ENCODE measurements around the gene LMAN1.

DNA sequence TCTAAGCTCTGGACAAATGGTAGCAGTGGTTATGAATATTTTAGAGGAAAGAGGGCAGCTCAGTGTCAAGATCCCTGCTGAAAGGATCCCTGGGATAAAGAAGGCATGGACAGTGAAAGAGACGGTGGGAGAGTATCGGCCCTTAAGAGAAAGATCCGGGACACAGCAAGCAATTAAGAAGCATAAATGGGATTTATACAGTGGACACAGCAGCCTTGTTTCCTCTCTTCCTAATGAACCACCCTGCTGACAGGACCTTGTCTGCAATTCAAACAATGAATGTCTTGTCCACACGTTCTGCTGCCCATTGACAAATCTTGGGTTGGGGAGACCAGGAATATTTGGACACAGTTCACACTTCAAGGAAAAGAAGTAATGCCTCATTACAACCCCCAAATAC is 57.1 kb downstream of the LMAN1 start:
- TF ChIP-seq HCFC1 (IDR thresholded peaks at IDR 0.05; ENCODE audit: low read length) (no peak), HDAC6 (IDR thresholded peaks at IDR 0.05; ENCODE audit: unreplicated experiment) (no peak), POLR2AphosphoS5 (IDR thresholded peaks at IDR 0.05; ENCODE audit: low read length) (no peak), POLR2A (IDR thresholded peaks at IDR 0.05; ENCODE audit: low read depth, low read length) (no peak), ZZZ3 (IDR thresholded peaks at IDR 0.05; ENCODE audit: control insufficient read depth, insufficient read length, low read depth) (no peak), BHLHE40 (IDR thresholded peaks at IDR 0.05; ENCODE audit: borderline replicate concordance in 1 of 2, low read depth in 2 of 2, low read length in 1 of 2) (no peak), MEF2A (IDR thresholded peaks at IDR 0.05; ENCODE audit: insufficient read depth, low read depth, low read length) (no peak), TARDBP (IDR thresholded peaks at IDR 0.05; ENCODE audit: borderline replicate concordance) (no peak), TCF7 (IDR thresholded peaks at IDR 0.05; ENCODE audit: borderline replicate concordance) (no peak)
- TF ChIP-seq, protein P1, sequence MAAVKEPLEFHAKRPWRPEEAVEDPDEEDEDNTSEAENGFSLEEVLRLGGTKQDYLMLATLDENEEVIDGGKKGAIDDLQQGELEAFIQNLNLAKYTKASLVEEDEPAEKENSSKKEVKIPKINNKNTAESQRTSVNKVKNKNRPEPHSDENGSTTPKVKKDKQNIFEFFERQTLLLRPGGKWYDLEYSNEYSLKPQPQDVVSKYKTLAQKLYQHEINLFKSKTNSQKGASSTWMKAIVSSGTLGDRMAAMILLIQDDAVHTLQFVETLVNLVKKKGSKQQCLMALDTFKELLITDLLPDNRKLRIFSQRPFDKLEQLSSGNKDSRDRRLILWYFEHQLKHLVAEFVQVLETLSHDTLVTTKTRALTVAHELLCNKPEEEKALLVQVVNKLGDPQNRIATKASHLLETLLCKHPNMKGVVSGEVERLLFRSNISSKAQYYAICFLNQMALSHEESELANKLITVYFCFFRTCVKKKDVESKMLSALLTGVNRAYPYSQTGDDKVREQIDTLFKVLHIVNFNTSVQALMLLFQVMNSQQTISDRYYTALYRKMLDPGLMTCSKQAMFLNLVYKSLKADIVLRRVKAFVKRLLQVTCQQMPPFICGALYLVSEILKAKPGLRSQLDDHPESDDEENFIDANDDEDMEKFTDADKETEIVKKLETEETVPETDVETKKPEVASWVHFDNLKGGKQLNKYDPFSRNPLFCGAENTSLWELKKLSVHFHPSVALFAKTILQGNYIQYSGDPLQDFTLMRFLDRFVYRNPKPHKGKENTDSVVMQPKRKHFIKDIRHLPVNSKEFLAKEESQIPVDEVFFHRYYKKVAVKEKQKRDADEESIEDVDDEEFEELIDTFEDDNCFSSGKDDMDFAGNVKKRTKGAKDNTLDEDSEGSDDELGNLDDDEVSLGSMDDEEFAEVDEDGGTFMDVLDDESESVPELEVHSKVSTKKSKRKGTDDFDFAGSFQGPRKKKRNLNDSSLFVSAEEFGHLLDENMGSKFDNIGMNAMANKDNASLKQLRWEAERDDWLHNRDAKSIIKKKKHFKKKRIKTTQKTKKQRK (IDR thresholded peaks at IDR 0.05; ENCODE audit: low read depth, low read length) = no peak
- TF ChIP-seq, protein P2, sequence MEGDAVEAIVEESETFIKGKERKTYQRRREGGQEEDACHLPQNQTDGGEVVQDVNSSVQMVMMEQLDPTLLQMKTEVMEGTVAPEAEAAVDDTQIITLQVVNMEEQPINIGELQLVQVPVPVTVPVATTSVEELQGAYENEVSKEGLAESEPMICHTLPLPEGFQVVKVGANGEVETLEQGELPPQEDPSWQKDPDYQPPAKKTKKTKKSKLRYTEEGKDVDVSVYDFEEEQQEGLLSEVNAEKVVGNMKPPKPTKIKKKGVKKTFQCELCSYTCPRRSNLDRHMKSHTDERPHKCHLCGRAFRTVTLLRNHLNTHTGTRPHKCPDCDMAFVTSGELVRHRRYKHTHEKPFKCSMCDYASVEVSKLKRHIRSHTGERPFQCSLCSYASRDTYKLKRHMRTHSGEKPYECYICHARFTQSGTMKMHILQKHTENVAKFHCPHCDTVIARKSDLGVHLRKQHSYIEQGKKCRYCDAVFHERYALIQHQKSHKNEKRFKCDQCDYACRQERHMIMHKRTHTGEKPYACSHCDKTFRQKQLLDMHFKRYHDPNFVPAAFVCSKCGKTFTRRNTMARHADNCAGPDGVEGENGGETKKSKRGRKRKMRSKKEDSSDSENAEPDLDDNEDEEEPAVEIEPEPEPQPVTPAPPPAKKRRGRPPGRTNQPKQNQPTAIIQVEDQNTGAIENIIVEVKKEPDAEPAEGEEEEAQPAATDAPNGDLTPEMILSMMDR (IDR thresholded peaks at IDR 0.05 in 2 of 3, conservative IDR thresholded peaks at IDR 0.05 in 1 of 3; ENCODE audit: control insufficient read depth in 2 of 3, extremely low read depth in 1 of 3, insufficient read depth in 1 of 3, low read depth in 3 of 3, low read length in 3 of 3) = no peak
- TF ChIP-seq, protein P3, sequence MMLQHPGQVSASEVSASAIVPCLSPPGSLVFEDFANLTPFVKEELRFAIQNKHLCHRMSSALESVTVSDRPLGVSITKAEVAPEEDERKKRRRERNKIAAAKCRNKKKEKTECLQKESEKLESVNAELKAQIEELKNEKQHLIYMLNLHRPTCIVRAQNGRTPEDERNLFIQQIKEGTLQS (IDR thresholded peaks at IDR 0.05; ENCODE audit: borderline replicate concordance, extremely low read depth, low read depth, low read length) = no peak
- TF ChIP-seq, protein P4, sequence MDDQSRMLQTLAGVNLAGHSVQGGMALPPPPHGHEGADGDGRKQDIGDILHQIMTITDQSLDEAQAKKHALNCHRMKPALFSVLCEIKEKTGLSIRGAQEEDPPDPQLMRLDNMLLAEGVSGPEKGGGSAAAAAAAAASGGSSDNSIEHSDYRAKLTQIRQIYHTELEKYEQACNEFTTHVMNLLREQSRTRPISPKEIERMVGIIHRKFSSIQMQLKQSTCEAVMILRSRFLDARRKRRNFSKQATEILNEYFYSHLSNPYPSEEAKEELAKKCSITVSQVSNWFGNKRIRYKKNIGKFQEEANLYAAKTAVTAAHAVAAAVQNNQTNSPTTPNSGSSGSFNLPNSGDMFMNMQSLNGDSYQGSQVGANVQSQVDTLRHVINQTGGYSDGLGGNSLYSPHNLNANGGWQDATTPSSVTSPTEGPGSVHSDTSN (IDR thresholded peaks at IDR 0.05; ENCODE audit: insufficient replicate concordance, low read depth, low read length) = no peak

Data from GM12878 (cell line).